Stimulated activated CD8-positive, alpha-beta memory T cell treated with anti-CD3 and anti-CD28 coated beads, Interleukin-7, amount 100 ng/mL, for 48 hours (primary cell): ENCODE results near the gene ADRA2B.

ENCODE experiments used
- DNase-seq, 2 donors: peaks; one replicate each; pipeline ENCODE4 v3.0.0-alpha.2; 2020; ENCODE audit warnings: low read depth in 1 of 2; ENCODE audit errors: extremely low read depth in 1 of 2

The ADRA2B gene

GRCh38 chr2:96106991-96107707 is 9.2 kb downstream of the ADRA2B start:
- DNase-seq = no peak

GRCh38 chr2:96105994-96106715 is 10.2 kb downstream of the ADRA2B start:
- DNase-seq = no peak

- DNase-seq = no peak
Measured at GRCh38 chr2:96105152-96105915, 11.0 kb downstream of the ADRA2B start.

- no peak for DNase-seq
Measured at GRCh38 chr2:96104487-96104861, 11.9 kb downstream of the ADRA2B start.

- DNase-seq = no peak
Measured at GRCh38 chr2:96103761-96104486, 12.4 kb downstream of the ADRA2B start.

GRCh38 chr2:96103187-96103601 is 13.2 kb downstream of the ADRA2B start:
- no peak for DNase-seq

GRCh38 chr2:96102596-96103186 is 13.7 kb downstream of the ADRA2B start:
- DNase-seq = no peak

GRCh38 chr2:96100893-96101304 is 15.5 kb downstream of the ADRA2B start:
- DNase-seq = no peak

GRCh38 chr2:96099861-96100798 is 16.2 kb downstream of the ADRA2B start:
- DNase-seq = no peak

GRCh38 chr2:96098900-96099590 is 17.3 kb downstream of the ADRA2B start:
- DNase-seq = no peak

GRCh38 chr2:96097951-96098823 is 18.2 kb downstream of the ADRA2B start:
- DNase-seq = no peak

- no peak for DNase-seq
Measured at GRCh38 chr2:96097441-96097840, 18.9 kb downstream of the ADRA2B start.

- DNase-seq = no peak
Measured at GRCh38 chr2:96095116-96095636, 21.2 kb downstream of the ADRA2B start.

GRCh38 chr2:96093528-96093927 is 22.8 kb downstream of the ADRA2B start:
- DNase-seq = no peak

- no peak for DNase-seq
Measured at GRCh38 chr2:96092951-96093350, 23.4 kb downstream of the ADRA2B start.

- DNase-seq = no peak
Measured at GRCh38 chr2:96092573-96092877, 23.8 kb downstream of the ADRA2B start.

- DNase-seq = no peak
Measured at GRCh38 chr2:96091711-96092572, 24.4 kb downstream of the ADRA2B start.
